ENCODE measurements around the gene NDE1.
A peak's percentile ranks its signal among the peaks of the same experiment; 100 is the strongest.
"Not testable (repeated sequence)": the region's sequence is repeated elsewhere in the genome, so short reads cannot be mapped to it uniquely, and the experiment has no call there.

The NDE1 gene
- 49.1 to 105 (median 65.1) reads per million in 4 experiments for total RNA-seq

- DNase-seq = peak; percentile 81
Measured at GRCh38 chr16:15650019-15650697, at the start of gene NDE1. TSS of gene NDE1 (plus strand) at chr16:15650245. CDS start at chr16:15664779, 14,534 bp downstream.

DNA sequence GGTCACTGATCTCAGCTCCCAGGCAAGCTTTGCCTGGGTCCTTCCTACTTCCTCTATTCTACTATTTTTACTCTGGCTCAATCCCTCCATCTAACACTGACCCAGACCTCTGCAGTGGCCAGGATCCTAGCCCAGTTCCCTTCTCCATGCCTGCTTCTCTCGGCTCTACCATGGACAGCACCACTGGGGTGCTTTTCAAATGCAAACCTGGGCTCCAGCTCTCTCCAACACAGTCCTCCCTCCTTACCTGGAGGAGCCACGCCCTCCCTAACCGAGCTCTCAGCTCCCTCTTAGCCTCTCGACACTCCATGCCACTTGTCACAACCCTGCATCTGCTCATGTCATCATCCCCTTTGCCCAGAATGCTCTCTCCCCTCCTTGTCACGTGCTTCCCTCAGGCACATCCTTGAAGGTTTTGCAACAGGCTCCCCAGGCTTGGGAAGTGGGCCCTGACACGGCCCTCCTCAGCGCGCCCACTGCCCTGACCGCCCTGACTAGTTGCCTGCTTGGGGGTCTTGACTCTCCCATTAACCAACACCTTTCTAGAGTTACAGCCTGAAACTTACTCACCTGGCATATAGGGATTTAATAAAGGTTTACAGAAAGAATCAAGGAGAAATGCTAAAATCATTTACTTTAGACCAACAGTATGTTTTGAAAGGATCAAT is 48.7 kb upstream of the NDE1 start:
- DNase-seq = no peak

DNA sequence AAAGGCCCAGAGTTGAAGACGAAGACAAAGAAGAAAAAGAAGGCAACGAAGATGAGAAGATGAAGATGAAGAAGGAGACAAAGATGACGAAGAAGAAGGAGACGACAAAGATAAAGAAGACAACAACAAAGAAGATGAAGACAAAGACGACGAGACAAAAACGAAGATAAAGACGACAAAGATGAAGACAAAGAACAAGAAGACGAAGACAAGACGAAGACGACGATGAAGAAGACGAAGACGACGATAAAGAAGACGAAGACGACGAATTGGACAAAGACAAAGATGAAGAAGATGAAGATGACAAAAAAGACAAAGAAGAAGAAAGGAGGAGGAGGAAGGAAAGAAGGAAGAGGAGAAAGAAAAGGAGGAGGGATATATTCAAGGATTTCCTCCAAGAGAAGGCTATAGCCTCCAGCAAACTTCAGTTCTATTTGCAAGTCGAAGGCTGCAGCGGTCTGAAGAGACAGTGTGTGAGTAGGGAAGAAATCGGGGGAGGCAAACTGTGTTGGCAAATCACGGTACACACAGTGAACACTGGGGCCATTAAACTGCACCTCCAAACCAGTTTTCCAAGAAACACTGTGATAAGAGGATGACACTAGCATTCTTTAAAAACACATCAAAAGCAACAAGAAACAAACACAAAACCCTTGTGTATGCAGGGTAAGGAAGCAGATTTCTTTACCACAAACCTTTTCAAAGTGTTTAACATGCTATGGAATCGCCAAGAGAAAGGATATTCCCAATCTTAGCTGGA is 47.6 kb upstream of the NDE1 start:
- no peak for DNase-seq

DNA sequence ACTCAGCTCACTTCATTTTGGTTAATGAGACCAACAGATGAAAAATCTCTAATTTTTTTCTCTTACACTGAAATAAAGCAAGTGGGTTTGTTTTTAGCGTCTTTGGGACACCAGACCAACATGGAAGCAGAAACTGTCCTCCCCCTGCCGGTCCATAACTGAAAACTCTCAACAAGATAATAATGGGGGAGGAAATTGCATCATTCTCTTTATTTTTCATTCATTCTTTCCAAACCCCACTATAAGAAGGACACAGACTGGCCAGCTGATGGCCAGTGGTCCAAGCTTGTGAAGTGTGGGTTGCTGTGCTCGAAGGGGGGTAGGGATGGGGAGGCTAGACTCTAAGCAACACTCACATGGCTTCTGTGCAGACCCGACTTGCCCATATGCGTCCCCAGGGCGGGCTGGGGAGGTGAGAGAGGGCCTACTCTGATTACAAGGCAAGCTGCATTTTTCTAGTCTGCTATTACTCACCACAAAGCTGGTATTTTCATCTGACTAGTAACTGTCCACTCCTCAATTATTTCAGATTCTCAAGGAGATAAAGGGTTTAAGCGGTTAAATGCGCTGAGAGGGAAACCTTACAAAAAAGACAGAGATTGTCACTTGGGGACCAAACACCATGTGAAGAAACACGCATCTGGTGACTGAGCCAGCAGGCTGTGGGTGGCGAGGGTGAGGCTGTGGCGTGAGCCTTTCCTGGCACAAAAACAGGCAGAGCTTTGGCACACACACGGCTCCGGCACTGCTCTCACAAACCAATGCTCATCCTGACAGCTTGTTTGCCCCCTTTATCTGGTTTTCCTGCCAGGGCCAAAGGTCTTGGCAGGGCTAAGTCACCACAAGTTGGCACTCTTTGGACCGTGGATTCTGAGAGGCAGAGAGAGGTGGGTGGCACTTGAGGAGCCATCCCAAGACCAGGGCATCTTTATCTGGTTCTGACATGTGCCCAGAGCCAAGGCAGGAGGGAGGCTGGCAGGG is 45.3 kb upstream of the NDE1 start:
- no peak for DNase-seq

DNA sequence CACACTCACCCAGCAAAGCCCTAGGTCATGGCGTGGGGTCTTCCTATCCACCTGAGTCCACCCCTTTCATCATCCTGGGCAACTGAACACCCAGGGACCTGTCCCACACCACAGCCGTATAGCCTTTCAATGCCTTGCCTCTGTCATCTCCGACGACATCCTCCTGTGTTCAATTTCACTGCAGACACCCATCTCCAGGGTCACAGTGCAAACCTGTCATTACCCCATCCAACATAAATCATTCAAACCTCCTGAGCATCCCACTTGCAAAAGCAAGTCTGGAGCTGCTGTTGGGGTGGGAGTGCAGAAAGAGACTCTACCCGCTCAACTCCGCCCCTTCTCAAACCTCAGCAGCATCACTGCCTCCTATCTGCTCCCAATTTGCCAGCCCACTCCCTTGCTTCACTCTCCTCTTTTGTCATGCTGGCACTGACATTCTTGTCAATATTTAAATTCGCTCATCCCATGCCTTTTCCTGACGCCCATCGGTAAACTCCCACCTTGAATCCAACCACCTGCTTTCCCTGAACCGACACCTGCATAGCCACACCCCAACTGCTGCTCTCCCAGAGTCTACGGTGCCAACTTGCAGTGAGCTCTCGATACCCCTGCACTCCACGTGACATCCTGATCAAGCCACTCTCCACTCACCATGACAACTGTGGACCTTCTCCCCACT is 44.1 kb upstream of the NDE1 start:
- no peak for DNase-seq

DNA sequence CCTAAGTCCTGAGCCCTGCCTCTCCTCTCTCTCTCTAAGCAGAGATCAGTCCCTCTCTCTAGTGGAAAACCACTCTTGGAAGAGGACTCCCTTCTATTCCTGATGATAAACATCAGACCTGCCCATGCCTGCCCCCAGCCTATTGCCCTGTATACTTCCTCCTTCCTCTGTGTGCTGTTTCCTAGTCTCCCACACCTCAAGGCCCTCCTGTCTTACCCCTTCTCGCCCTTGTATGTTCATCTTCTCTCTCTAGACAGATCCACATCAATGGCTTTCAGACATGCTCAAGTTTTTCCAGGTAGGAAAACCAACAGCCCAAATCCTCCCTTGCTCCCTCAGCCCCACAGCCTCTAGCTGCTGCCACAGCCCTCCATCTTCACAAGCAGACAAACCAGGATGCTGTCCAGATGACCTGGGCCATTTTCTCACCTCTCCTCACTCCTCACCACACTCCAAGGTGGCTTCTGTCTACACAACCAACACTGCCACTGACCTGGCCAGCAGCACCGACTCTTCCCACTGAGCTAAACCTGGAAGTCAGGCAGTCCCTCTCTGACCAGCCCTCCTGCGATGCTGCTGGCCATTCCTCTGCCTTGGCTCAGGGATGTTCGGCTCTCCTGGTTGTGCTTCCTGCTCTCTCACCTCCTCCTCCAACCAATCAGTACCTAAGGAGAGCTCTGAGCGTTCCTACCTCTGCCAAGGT is 43.4 kb upstream of the NDE1 start:
- no peak for DNase-seq

DNA sequence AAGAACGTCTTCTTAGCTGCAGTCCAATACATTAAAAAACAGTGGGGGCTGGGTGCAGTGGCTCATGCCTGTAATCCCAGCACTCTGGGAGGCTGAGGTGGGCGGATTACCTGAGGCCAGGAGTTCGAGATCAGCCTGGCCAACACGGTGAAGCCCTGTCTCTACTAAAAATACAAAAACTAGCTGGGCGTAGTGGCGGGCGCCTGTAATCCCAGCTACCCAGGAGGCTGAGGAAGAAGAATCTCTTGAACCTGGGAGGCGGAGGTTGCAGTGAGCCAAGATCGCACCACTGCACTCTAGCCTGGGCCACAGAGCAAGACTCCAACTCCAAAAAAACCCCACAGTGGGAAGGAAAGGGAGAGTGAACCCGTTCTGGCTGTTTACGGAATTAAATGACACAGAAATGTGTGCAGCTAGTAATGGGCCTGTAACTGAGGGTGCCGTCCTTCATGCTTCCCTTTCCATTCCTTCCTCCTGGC is 42.8 kb upstream of the NDE1 start:
- DNase-seq = not testable (repeated sequence)

DNA sequence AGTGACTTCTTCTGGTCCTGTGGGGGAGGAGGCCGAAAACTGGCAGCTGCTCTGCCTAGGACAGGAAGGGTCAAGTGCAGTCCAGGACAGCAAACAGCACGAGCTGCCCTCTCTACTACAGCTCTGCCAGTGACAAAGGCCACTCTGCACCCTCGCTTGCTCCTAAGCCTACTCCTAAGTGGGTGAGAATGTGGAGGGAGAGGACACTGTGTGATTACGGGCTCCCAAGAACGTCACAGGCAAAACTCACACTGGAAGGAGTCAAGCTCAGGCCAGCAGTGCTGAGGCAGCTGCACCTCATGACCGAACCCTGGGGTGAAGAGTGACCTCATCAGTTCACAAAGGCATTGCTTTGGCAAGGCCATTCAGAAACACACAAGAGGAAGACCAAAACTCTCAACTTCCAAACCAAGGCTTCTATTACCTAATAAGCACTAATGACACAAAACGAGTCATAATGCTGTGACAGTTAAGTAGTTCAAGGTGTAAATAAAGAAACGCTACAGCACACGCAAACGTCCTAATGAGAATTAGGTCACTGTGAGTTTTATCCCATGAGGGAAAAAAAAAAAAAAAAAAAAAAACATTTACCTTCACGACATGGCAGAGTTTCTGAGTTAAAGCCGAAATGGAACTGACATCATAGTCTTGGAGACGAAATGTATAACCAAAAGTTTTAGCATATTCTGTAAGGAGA is 42.2 kb upstream of the NDE1 start:
- DNase-seq = no peak

DNA sequence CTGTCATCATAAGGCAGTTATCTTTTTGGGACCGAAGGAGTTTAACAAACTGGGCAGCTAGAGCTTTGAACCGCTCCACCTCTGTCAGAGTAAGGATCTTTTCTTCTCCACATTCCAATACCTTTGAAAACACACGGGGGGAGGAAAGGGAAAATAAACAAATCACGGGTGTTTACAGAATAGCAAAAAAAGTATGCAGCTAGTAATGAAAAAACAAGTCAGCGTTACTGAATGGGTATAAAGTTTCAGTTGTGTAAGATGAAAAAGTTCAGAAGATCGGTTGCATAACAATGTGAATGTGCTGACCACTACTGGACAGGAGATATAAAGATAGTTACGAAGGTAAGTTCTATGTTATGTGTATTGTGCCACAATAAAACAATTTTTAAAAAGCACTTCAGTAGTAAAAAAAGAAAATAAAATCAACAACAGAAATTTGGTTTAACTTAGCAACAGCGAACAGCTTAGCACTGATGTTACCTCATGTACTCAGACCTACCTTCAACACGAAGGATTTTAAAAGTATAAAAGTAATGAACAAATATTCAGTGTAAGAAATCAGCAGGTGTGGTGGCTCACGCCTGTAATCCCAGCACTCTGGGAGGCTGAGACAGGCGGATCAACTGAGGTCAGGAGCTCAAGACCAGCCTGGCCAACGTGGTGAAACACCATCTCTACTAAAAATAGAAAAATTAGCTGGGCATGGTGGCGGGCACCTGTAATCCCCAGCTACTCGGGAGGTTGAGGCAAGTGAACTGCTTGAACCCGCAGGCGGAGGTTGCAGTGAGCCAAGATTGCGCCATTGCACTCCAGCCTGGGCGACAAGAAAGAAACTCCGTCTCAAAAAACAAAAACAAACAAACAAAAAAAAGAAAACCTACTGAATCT is 41.4 kb upstream of the NDE1 start:
- no peak for DNase-seq

DNA sequence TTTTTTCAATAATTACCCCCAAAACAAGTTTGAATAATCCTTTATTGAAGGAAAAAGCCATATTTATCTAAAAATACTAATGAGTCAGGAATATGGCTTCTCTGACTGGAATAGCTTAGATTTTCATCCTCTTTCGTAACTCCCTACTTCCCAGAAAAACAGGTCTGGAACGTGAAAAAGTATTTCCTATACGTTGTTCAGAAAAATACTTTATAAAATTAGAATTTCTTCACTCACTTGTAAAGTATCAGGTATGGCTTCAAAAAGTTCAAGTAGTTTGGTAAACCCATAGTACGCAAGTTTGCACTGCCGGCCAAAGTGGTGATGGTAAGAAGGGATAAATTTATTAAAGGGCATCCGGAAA is 40.8 kb upstream of the NDE1 start:
- no peak for DNase-seq

GRCh38 chr16:15610369-15610871 is 39.6 kb upstream of the NDE1 start:
- DNase-seq = no peak

DNA sequence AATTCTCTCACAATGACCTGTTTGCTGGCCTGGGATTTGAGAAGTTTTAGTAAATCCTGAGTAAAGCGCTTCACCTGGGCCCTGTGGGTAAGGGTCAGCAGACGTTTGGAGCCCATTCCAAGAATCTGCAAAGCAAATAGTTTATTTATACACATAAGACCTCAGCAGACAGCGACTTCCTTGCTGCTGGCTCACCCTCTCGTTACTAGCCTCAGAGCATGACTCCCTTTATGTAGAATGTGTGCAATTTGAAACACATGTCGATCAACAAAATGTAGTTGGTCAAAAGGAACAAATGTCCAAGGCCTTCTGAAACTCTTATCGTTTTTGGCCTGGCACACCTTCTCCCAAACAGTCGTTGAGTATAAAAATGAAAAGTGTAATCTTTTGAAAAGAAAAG is 38.4 kb upstream of the NDE1 start:
- no peak for DNase-seq

- no peak for DNase-seq
Measured at GRCh38 chr16:15613676-15614075, 36.4 kb upstream of the NDE1 start.

GRCh38 chr16:15616012-15616411 is 34.0 kb upstream of the NDE1 start:
- no peak for DNase-seq

- DNase-seq = no peak
Measured at GRCh38 chr16:15616475-15617165, 33.4 kb upstream of the NDE1 start.

DNA sequence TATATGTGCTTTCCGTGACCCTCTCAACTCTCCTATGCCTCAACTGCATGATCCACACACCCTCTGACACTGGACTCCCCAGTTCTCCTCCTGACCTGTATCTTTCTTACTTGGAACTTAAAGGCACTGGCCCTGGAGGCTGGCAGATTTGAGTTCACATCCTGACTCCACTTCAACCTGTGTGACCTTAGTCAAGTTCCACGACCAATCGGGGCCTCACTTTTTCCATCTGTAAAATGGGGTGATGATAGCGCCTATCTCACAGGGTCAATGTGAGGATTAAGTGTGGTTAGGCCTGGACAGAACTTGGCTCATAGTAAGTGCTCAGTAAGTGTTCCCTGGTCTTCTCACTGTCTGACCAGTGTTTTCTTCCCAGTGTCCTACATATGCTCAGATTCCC is 32.1 kb upstream of the NDE1 start:
- no peak for DNase-seq

- no peak for DNase-seq
Measured at GRCh38 chr16:15618392-15618791, 31.7 kb upstream of the NDE1 start.

GRCh38 chr16:15620611-15621195 is 29.3 kb upstream of the NDE1 start:
- DNase-seq = no peak
